H1 (cell line): ENCODE results near the gene OR2AE1. TPM values are rescaled to one million over a fixed set of nuclear protein-coding genes. Genes with fewer than 3 reads are reported as not detected.
A peak's percentile ranks its signal among the peaks of the same experiment; 100 is the strongest.

ENCODE experiments used
- CTCF ChIA-PET: fragments of 300-600 bp; sonication (Branson Sonifier 250); formaldehyde crosslinking; loops from one replicate; lab custom pipeline; 2021; ENCODE audit not compliant: partially characterized antibody; lab: Charles Lee
- POLR2A ChIA-PET: fragments of 300-600 bp; sonication (Branson Sonifier 250); formaldehyde crosslinking; loops from one replicate; lab custom pipeline; 2021; ENCODE audit warnings: inconsistent platforms; ENCODE audit not compliant: partially characterized antibody; lab: Charles Lee
- DNase-seq, 2 experiments: peaks; one replicate each; pipeline versions ENCODE4 v3.0.0 to v3.0.0-alpha.2; 2010 to 2022; ENCODE audit warnings: low spot score in 2 of 2, low read depth in 1 of 2, mixed read lengths in 1 of 2
- FAIRE-seq: peaks from 2 replicates; lab custom pipeline; 2011; peaks lifted over from hg19 to GRCh38; lab: Jason Lieb, UNC
- H2AFZ ChIP-seq: 2 replicates; pipeline ENCODE4 v1.8.1; 2012; ENCODE audit warnings: low read length, inconsistent platforms
- H2AK5ac ChIP-seq: 2 replicates; pipeline ENCODE4 v1.6.1; 2013; ENCODE audit warnings: low read depth, low read length
- H2BK120ac ChIP-seq: replicated peaks from 2 replicates; pipeline ENCODE3; 2013; ENCODE audit warnings: low read depth, low read length, inconsistent platforms
- H2BK12ac ChIP-seq: 2 replicates; pipeline ENCODE4 v1.6.1; 2013; ENCODE audit warnings: low read depth, low read length
- H2BK15ac ChIP-seq: 2 replicates; pipeline ENCODE4 v1.6.1; 2013; ENCODE audit warnings: low read length
- H2BK20ac ChIP-seq: 2 replicates; pipeline ENCODE4 v1.6.1; 2013; ENCODE audit warnings: low read length
- H2BK5ac ChIP-seq: 2 replicates; pipeline ENCODE4 v1.6.1; 2013; ENCODE audit warnings: low read depth, low read length
- H3K14ac ChIP-seq: 2 replicates; pipeline ENCODE4 v1.6.1; 2013; ENCODE audit warnings: inconsistent platforms; ENCODE audit not compliant: insufficient read length
- H3K18ac ChIP-seq: 2 replicates; pipeline ENCODE4 v1.6.1; 2013; ENCODE audit warnings: low read length; ENCODE audit errors: extremely low read depth
- H3K23ac ChIP-seq: 2 replicates; pipeline ENCODE4 v1.6.1; 2013; ENCODE audit warnings: inconsistent platforms; ENCODE audit not compliant: insufficient read length
- H3K23me2 ChIP-seq: 2 replicates; pipeline ENCODE4 v1.6.1; 2013; ENCODE audit warnings: low read depth, low read length
- H3K27ac ChIP-seq: 2 replicates; pipeline ENCODE4 v1.6.1; 2011; ENCODE audit warnings: low read depth, low read length, inconsistent platforms
- H3K27me3 ChIP-seq, 4 experiments: replicated peaks in 1 of 4; 1 replicate in 1 of 4; 2 replicates in 3 of 4; pipeline versions ENCODE4 v1.6.1 to v1.8.1; 2011 to 2013; ENCODE audit warnings: low read length in 3 of 4, mild to moderate bottlenecking in 3 of 4, inconsistent platforms in 2 of 4, mixed read lengths in 2 of 4, moderate library complexity in 1 of 4; ENCODE audit not compliant: control insufficient read depth in 3 of 4, insufficient read depth in 3 of 4; ENCODE audit errors: extremely low read depth in 1 of 4
- H3K36me3 ChIP-seq, 4 experiments: 2 replicates each; pipeline versions ENCODE4 v1.6.1 to v1.8.1; 2011 to 2013; ENCODE audit warnings: mild to moderate bottlenecking in 4 of 4, low read length in 3 of 4, moderate library complexity in 2 of 4, control low read depth in 1 of 4, inconsistent platforms in 1 of 4; ENCODE audit not compliant: insufficient read depth in 4 of 4, control insufficient read depth in 2 of 4
- H3K4ac ChIP-seq: replicated peaks from 2 replicates; pipeline ENCODE3; 2013; ENCODE audit warnings: low read length, low read depth, mixed read lengths, inconsistent platforms; ENCODE audit not compliant: insufficient read length
- H3K4me1 ChIP-seq, 4 experiments: replicated peaks in 1 of 4; 1 replicate in 1 of 4; 2 replicates in 3 of 4; pipeline versions ENCODE4 v1.6.1 to v1.8.1; 2011 to 2013; ENCODE audit warnings: low read length in 3 of 4, inconsistent platforms in 2 of 4, mixed read lengths in 1 of 4; ENCODE audit not compliant: insufficient read depth in 4 of 4, control insufficient read depth in 3 of 4
- H3K4me2 ChIP-seq, 2 experiments: 2 replicates each; pipeline versions ENCODE4 v1.6.1 to v1.8.1; 2011 to 2013; ENCODE audit warnings: low read depth in 2 of 2, low read length in 2 of 2, control low read depth in 1 of 2, inconsistent platforms in 1 of 2, mild to moderate bottlenecking in 1 of 2; ENCODE audit not compliant: insufficient read depth in 1 of 2
- H3K4me3 ChIP-seq, 4 experiments: fragments of 200-600, 300-600 bp in 1 of 4; sonication (generic), shearing (Covaris generic), sonication (Bioruptor Twin) in 1 of 4; 2 replicates each; pipeline versions ENCODE4 v1.5.1 to v1.8.1; 2011 to 2016; ENCODE audit warnings: low read length in 4 of 4, low read depth in 3 of 4, control low read depth in 2 of 4, inconsistent platforms in 2 of 4, mild to moderate bottlenecking in 2 of 4, mixed read lengths in 1 of 4, moderate library complexity in 1 of 4; ENCODE audit not compliant: insufficient read depth in 2 of 4; ENCODE audit errors: extremely low read depth in 1 of 4
- H3K56ac ChIP-seq: replicated peaks from 2 replicates; pipeline ENCODE3; 2013; ENCODE audit warnings: low read depth, mild to moderate bottlenecking, mixed read lengths, low read length, inconsistent platforms; ENCODE audit not compliant: insufficient read length
- H3K79me1 ChIP-seq: 2 replicates; pipeline ENCODE4 v1.6.1; 2013; ENCODE audit warnings: low read depth, low read length, control low read depth
- H3K79me2 ChIP-seq, 2 experiments: 2 replicates each; pipeline versions ENCODE4 v1.6.1 to v1.8.1; 2012 to 2013; ENCODE audit warnings: low read length in 2 of 2, mild to moderate bottlenecking in 2 of 2, inconsistent platforms in 1 of 2; ENCODE audit not compliant: insufficient read depth in 2 of 2, control insufficient read depth in 1 of 2
- H3K9ac ChIP-seq, 4 experiments: replicated peaks in 1 of 4; 1 replicate in 1 of 4; 2 replicates in 3 of 4; pipeline versions ENCODE4 v1.6.1 to v1.8.1; 2011 to 2013; ENCODE audit warnings: low read depth in 3 of 4, low read length in 3 of 4, control low read depth in 2 of 4, mild to moderate bottlenecking in 2 of 4, moderate library complexity in 2 of 4, inconsistent platforms in 1 of 4; ENCODE audit errors: extremely low read depth in 1 of 4
- H3K9me3 ChIP-seq, 2 experiments: 2 replicates each; pipeline versions ENCODE4 v1.6.1 to v1.8.1; 2012 to 2013; ENCODE audit warnings: mild to moderate bottlenecking in 2 of 2, moderate library complexity in 2 of 2, control low read depth in 1 of 2, inconsistent platforms in 1 of 2, low read depth in 1 of 2, low read length in 1 of 2, mixed read lengths in 1 of 2; ENCODE audit not compliant: insufficient read depth in 2 of 2
- H4K20me1 ChIP-seq, 2 experiments: replicated peaks in 1 of 2; 2 replicates each; pipeline versions ENCODE3 to v1.8.1; 2011 to 2013; ENCODE audit warnings: inconsistent platforms in 2 of 2, low read length in 2 of 2, mild to moderate bottlenecking in 1 of 2; ENCODE audit not compliant: insufficient read depth in 2 of 2, control insufficient read depth in 1 of 2
- H4K5ac ChIP-seq: 2 replicates; pipeline ENCODE4 v1.6.1; 2013; ENCODE audit warnings: low read length, low read depth, mixed read lengths, inconsistent platforms; ENCODE audit not compliant: insufficient read length
- H4K8ac ChIP-seq: 2 replicates; pipeline ENCODE4 v1.8.0; 2013; ENCODE audit warnings: mild to moderate bottlenecking, moderate library complexity, low read length, inconsistent platforms; ENCODE audit not compliant: insufficient read depth; ENCODE audit errors: extremely low read depth
- H4K91ac ChIP-seq: replicated peaks from 2 replicates; pipeline ENCODE3; 2013; ENCODE audit warnings: low read length, mixed read lengths, inconsistent platforms; ENCODE audit not compliant: insufficient read length
- CEBPB ChIP-seq: IDR thresholded peaks from 2 replicates; pipeline ENCODE4 v1.6.1; 2012; ENCODE audit warnings: low read depth, low read length
- CHD1 ChIP-seq: IDR thresholded peaks from 2 replicates; pipeline ENCODE4 v1.6.1; 2012; ENCODE audit warnings: low read depth, low read length, improper control_type of control experiment
- E2F6 ChIP-seq: IDR thresholded peaks from 2 replicates; pipeline ENCODE4 v1.6.1; 2012; ENCODE audit warnings: inconsistent platforms
- EGR1 ChIP-seq: IDR thresholded peaks from 2 replicates; pipeline ENCODE4 v1.6.1; 2011; ENCODE audit warnings: low read depth, low read length, borderline replicate concordance
- HDAC2 ChIP-seq, 2 experiments: fragments of 300-600 bp in 1 of 2; sonication (generic) in 1 of 2; IDR thresholded peaks; 2 replicates each; pipeline ENCODE4 v1.6.1; 2011 to 2012; ENCODE audit warnings: low read depth in 2 of 2, low read length in 2 of 2, mild to moderate bottlenecking in 2 of 2, moderate library complexity in 2 of 2, borderline replicate concordance in 1 of 2, inconsistent platforms in 1 of 2
- NRF1 ChIP-seq: IDR thresholded peaks from 2 replicates; pipeline ENCODE4 v1.6.1; 2011; ENCODE audit warnings: mild to moderate bottlenecking, low read depth, low read length, improper control_type of control experiment
- SP2 ChIP-seq: IDR thresholded peaks from 2 replicates; pipeline ENCODE4 v1.6.1; 2012; ENCODE audit warnings: mild to moderate bottlenecking, low read length, inconsistent platforms
- TEAD4 ChIP-seq: IDR thresholded peaks from 2 replicates; pipeline ENCODE4 v1.6.1; 2012; ENCODE audit warnings: low read depth, low read length, inconsistent platforms, mixed read lengths
- YY1 ChIP-seq: IDR thresholded peaks from 2 replicates; pipeline ENCODE4 v1.6.1; 2011; ENCODE audit warnings: low read depth, mild to moderate bottlenecking, low read length
- WGBS, 2 experiments: shearing (Covaris generic) in 1 of 2; methylation state at CpG; one replicate each; pipeline versions ENCODE4 v1.1.6 to v1.1.7; 2013 to 2015; ENCODE audit warnings: low lambda C conversion rate in 2 of 2, mixed read lengths in 2 of 2, inconsistent platforms in 1 of 2, low coverage in 1 of 2, missing lambda C conversion rate in 1 of 2; ENCODE audit not compliant: insufficient replicate concordance in 2 of 2, insufficient coverage in 1 of 2, insufficient read length in 1 of 2; ENCODE audit errors: extremely low coverage in 1 of 2, missing lambda C conversion rate in 1 of 2; 5-methylcytosine and 5-hydroxymethylcytosine counted together
- polyA plus RNA-seq, 7 experiments: library from polyadenylated mRNA; depleted of rRNA in 3 of 7; stranded (reverse) in 5 of 7; unstranded in 2 of 7; fragments of >200 nt in 5 of 7; fragments of 200-250 nt in 2 of 7; gene quantifications; 1 replicate in 5 of 7; 2 replicates in 1 of 7; 4 replicates in 1 of 7; pipeline versions ENCODE4 v1.2.1 to v1.2.3, GENCODE V29; 2011 to 2013; ENCODE audit warnings: missing spikeins in 2 of 7, mixed read lengths in 2 of 7
- total RNA-seq: library from RNA; stranded (reverse); fragmentation: NEBNext Ultra II Directional; extraction: Animal tissue kit (Norgen Biotek cat#: 25700); gene quantifications from 2 replicates; pipeline ENCODE4 v1.2.1, GENCODE V29; 2021

Gene OR2AE1
- total and polyA plus RNA-seq, 2 of the 8 experiments (the other 6 are each of a cell fraction or from before 2014, with no cell fraction given) = not detected

- H3K36me3 ChIP-seq = no peaks in the 10 kb centered on the region
- H3K9me3 ChIP-seq = no peaks in the 10 kb centered on the region
- 94% methylated on average over 5 of the region's 5 CpGs; no CpG with 5 or more reads in 1 of the 2 experiments for WGBS, 2 experiments
- H3K18ac ChIP-seq = peak overlapping the region; percentile 51; the same call in 1 of the 2 replicates
- no peak overlapping the region for H4K91ac ChIP-seq
- no peak overlapping the region for H2BK5ac ChIP-seq
- H2AK5ac ChIP-seq = no peak overlapping the region
- H3K14ac ChIP-seq = no peak overlapping the region
- H3K79me2 ChIP-seq = no peaks in the 10 kb centered on the region
- H2BK15ac ChIP-seq = no peak overlapping the region
- no peak overlapping the region for H4K8ac ChIP-seq
- no peak overlapping the region for H3K4me2 ChIP-seq
- peaks cover 4 to 16% (median 14%) of the 10 kb centered on the region in 4 experiments; a peak in 6 of 7 replicates for H3K4me1 ChIP-seq
- no peak overlapping the region for H3K27ac ChIP-seq
- H3K79me1 ChIP-seq = no peaks in the 10 kb centered on the region
- H3K56ac ChIP-seq = no peak overlapping the region
- no peak overlapping the region for H3K23ac ChIP-seq
- H3K4me3 ChIP-seq = no peak overlapping the region
- no peaks in the 10 kb centered on the region for H3K27me3 ChIP-seq
- no peak overlapping the region for H2BK20ac ChIP-seq
- POLR2A ChIA-PET = interaction anchor here (1.3 kb wide), 1 partner anchor 139 kb away, joined by 3 read pairs; no protein-coding TSS in a partner anchor
- no peak overlapping the region for H2BK12ac ChIP-seq
- no peak for FAIRE-seq
- no peak overlapping the region for H4K5ac ChIP-seq
- DNase-seq = no peak
- H3K23me2 ChIP-seq = no peaks in the 10 kb centered on the region
- no peak overlapping the region for H2AFZ ChIP-seq
- H3K9ac ChIP-seq = no peak overlapping the region
- H4K20me1 ChIP-seq = no peaks in the 10 kb centered on the region
- H3K4ac ChIP-seq = no peak overlapping the region
- CTCF ChIA-PET = no interaction called here
- H2BK120ac ChIP-seq = no peak overlapping the region
- TF ChIP-seq TEAD4 (no peak), NRF1 (no peak), E2F6 (no peak), EGR1 (no peak), YY1 (no peak), CEBPB (no peak), CHD1 (no peak), HDAC2 (IDR thresholded peaks at IDR 0.05; ENCODE audit: borderline replicate concordance in 1 of 2, low read depth in 2 of 2, low read length in 2 of 2) (no peak), SP2 (no peak)
These were observed 39.0 kb downstream of the OR2AE1 start for GRCh38 chr7:99837649-99838361.
